ENCODE data around the gene KLHL17.
"Not testable (repeated sequence)": the region's sequence is repeated elsewhere in the genome, so short reads cannot be mapped to it uniquely, and the experiment has no call there.

KLHL17 gene

DNA sequence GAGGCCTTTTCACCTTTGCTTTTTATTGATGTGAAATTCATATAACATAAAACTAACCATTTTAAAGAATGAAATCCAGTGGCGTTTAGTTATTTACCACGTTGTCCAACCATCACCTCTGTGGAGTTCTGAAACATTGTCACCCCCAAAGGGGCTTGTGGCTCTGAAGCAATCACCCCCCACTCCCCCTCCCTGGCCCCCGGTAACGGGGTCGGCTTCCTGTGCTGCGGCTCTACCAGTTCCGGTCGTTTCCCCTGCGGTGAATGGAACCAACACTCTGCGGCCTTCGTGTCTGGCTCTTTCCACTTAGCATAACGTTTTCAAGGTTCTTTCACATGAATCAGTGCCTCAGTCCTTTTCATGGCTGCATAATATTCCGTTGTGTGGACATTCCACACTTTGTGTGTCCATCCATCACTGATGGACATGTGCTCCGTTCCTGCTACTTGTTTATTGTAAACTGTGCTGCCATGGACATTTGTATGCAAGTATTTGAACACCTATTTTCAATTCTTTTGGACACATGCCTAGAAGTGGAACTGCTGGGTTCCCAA is 51.1 kb downstream of the KLHL17 start:
- H3K4me1 ChIP-seq (ENCODE audit: control insufficient read depth, low read length) = peaks cover 22% of the 10 kb centered on the region
- no peaks in the 10 kb centered on the region for H3K36me3 ChIP-seq (ENCODE audit: control insufficient read depth, low read length)
- H3K4me2 ChIP-seq (ENCODE audit: low read length) = no peak overlapping the region
- no peak overlapping the region for H3K27ac ChIP-seq (ENCODE audit: low read depth, low read length)
- no peaks in the 10 kb centered on the region for H3K79me2 ChIP-seq (ENCODE audit: control insufficient read depth, low read length)
- H3K9me2 ChIP-seq (replicated peaks; ENCODE audit: control insufficient read depth, low read length) = no peaks in the 10 kb centered on the region
- no peaks in the 10 kb centered on the region for H4K20me1 ChIP-seq (ENCODE audit: control insufficient read depth, insufficient read depth, low read depth, low read length)
- H3K27me3 ChIP-seq (ENCODE audit: control insufficient read depth, low read length) = no peaks in the 10 kb centered on the region
- no peak overlapping the region for H3K4me3 ChIP-seq (ENCODE audit: low read length)
- no peaks in the 10 kb centered on the region for H3F3A ChIP-seq (ENCODE audit: control insufficient read depth, insufficient read depth)
- TF ChIP-seq, protein P1, sequence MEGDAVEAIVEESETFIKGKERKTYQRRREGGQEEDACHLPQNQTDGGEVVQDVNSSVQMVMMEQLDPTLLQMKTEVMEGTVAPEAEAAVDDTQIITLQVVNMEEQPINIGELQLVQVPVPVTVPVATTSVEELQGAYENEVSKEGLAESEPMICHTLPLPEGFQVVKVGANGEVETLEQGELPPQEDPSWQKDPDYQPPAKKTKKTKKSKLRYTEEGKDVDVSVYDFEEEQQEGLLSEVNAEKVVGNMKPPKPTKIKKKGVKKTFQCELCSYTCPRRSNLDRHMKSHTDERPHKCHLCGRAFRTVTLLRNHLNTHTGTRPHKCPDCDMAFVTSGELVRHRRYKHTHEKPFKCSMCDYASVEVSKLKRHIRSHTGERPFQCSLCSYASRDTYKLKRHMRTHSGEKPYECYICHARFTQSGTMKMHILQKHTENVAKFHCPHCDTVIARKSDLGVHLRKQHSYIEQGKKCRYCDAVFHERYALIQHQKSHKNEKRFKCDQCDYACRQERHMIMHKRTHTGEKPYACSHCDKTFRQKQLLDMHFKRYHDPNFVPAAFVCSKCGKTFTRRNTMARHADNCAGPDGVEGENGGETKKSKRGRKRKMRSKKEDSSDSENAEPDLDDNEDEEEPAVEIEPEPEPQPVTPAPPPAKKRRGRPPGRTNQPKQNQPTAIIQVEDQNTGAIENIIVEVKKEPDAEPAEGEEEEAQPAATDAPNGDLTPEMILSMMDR (IDR thresholded peaks at IDR 0.05; ENCODE audit: low read depth, low read length, poor library complexity, severe bottlenecking) = no peak
- no peak for TF ChIP-seq EZH2phosphoT487 (IDR thresholded peaks at IDR 0.05; ENCODE audit: borderline replicate concordance, low read length)
- H3K9me3 ChIP-seq (ENCODE audit: control insufficient read depth, insufficient read depth, low read length) = no peaks in the 10 kb centered on the region

DNA sequence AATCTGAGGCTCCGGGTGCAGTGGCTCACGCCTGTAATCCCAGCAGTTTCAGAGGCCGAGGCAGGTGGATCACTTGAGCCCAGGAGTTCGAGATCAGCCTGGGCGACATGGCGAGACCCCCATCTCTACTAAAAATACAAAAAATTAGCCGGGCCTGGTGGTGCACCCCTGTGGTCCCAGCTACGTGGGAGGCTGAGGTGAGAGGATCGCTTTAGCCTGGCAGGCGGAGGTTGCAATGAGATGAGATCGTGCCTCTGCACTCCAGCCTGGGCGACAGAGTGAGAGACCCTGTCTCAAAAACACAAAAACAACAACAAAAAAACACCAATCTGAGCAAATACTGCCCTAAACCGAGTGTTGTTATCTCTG is 52.3 kb downstream of the KLHL17 start:
- Histone ChIP-seq H3K4me1 (ENCODE audit: control insufficient read depth, low read length) (peaks cover 22% of the 10 kb centered on the region), H3K4me2 (ENCODE audit: low read length) (peak overlapping the region; percentile 79), H3K4me3 (ENCODE audit: low read length) (peak overlapping the region; percentile 72)
- H3K79me2 ChIP-seq (ENCODE audit: control insufficient read depth, low read length); H3K9me2 ChIP-seq (replicated peaks; ENCODE audit: control insufficient read depth, low read length); H3K36me3 ChIP-seq (ENCODE audit: control insufficient read depth, low read length); H3F3A ChIP-seq (ENCODE audit: control insufficient read depth, insufficient read depth); H3K27me3 ChIP-seq (ENCODE audit: control insufficient read depth, low read length); H3K9me3 ChIP-seq (ENCODE audit: control insufficient read depth, insufficient read depth, low read length); H3K27ac ChIP-seq (ENCODE audit: low read depth, low read length); H4K20me1 ChIP-seq (ENCODE audit: control insufficient read depth, insufficient read depth, low read depth, low read length): not testable (repeated sequence)

DNA sequence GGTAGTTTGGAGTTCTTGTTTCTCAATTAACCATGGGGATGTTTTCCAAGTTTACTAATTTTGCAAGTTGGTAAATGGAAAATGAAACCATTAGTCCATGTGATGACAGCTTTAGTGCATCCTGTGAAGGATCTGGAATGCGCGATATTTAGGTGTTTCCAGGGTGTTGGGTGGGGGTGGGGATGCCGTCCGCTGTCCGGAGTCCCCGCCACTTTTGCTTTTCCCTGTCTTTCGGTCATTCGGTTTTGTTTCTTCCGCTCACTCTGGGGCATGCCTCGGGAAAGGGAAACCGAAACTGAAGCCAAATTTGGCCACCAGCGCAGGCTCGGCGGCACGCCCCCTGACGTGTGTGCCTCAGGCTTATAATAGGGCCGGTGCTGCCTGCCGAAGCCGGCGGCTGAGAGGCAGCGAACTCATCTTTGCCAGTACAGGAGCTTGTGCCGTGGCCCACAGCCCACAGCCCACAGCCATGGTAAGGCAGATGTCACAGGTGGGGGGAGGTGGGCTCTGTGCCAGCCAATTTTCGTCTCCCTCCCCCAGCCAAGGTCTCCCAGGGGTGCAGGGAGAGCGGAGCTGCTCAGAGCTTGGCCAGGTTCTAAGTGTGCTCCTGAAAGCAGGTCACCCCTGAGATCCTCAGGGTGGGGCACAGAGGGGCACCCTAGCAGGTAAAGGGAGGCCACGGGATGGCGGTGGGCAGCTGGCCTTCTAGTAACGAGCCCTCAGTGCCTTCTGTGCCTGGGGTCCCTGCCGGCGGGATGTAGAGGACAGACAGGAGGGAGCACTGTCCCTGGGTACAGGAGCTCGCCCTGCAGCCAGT is 52.9 kb downstream of the KLHL17 start, which contains the start of gene ISG15:
Gene ISG15, plus strand, starts transcription at position 393 of the 817 bp plus-strand sequence. Its CDS starts 77 bp downstream, at position 470.
- H3K79me2 ChIP-seq (ENCODE audit: control insufficient read depth, low read length) = no peaks in the 10 kb centered on the region
- no peaks in the 10 kb centered on the region for H3K36me3 ChIP-seq (ENCODE audit: control insufficient read depth, low read length)
- H3K4me2 ChIP-seq (ENCODE audit: low read length) = peak within 1 kb of the TSS; percentile 79
- no peak within 1 kb of the TSS for H3K27ac ChIP-seq (ENCODE audit: low read depth, low read length)
- peaks cover 22% of the 10 kb centered on the region for H3K4me1 ChIP-seq (ENCODE audit: control insufficient read depth, low read length)
- no peak for TF ChIP-seq EZH2phosphoT487 (IDR thresholded peaks at IDR 0.05; ENCODE audit: borderline replicate concordance, low read length)
- TF ChIP-seq, protein P1 (IDR thresholded peaks at IDR 0.05; ENCODE audit: low read depth, low read length, poor library complexity, severe bottlenecking) = no peak
- no peaks in the 10 kb centered on the region for H3K27me3 ChIP-seq (ENCODE audit: control insufficient read depth, low read length)
- H3K4me3 ChIP-seq (ENCODE audit: low read length) = peak within 1 kb of the TSS; percentile 72
- H3K9me3 ChIP-seq (ENCODE audit: control insufficient read depth, insufficient read depth, low read length) = no peaks in the 10 kb centered on the region
- no peaks in the 10 kb centered on the region for H3F3A ChIP-seq (ENCODE audit: control insufficient read depth, insufficient read depth)
- H4K20me1 ChIP-seq (ENCODE audit: control insufficient read depth, insufficient read depth, low read depth, low read length) = no peaks in the 10 kb centered on the region
- H3K9me2 ChIP-seq (replicated peaks; ENCODE audit: control insufficient read depth, low read length) = no peaks in the 10 kb centered on the region
